Measurements from ENCODE around the gene XPO4. TPM values are rescaled to one million over a fixed set of nuclear protein-coding genes. Genes with fewer than 3 reads are reported as not detected.
"Not testable (repeated sequence)": the region's sequence is repeated elsewhere in the genome, so short reads cannot be mapped to it uniquely, and the experiment has no call there.

The XPO4 gene
- total RNA-seq, 4 donors from 2014 or later: 8.8 to 25.0 (median 18.6) TPM

DNA sequence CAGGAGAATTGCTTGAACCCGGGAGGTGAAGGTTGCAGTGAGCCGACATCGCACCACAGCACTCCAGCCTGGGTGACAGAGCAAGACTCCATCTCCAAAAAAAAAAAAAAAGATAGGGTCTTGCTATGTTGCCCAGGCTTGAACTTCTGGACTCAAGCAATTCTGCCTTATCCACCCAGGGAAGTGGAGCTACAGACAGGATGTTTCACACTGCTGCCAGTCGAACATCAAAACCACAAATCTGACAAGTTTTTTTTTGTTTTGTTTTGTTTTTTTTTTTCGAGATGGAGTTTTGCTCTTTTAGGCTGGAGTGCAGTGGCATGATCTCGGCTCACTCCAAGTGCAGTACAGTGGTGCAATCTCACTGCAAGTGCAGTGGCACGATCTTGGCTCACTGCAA is 10.8 kb downstream of the XPO4 start:
- DNase-seq: no peak
- Histone ChIP-seq H3K9me3 (no peaks in the 10 kb centered on the region), H3K36me3 (peaks cover 0 to 9% (median 0%) of the 10 kb centered on the region in 3 donors), H3K4me3 (no peak overlapping the region), H3K27me3 (no peaks in the 10 kb centered on the region), H3K27ac (no peak overlapping the region), H3K4me1 (no peaks in the 10 kb centered on the region)
- 83 to 90% methylated on average over 6 to 7 of the region's 7 CpGs for WGBS, 2 donors
- TF ChIP-seq POLR2A (IDR thresholded peaks at IDR 0.05): no peak
- TF ChIP-seq, protein P1, sequence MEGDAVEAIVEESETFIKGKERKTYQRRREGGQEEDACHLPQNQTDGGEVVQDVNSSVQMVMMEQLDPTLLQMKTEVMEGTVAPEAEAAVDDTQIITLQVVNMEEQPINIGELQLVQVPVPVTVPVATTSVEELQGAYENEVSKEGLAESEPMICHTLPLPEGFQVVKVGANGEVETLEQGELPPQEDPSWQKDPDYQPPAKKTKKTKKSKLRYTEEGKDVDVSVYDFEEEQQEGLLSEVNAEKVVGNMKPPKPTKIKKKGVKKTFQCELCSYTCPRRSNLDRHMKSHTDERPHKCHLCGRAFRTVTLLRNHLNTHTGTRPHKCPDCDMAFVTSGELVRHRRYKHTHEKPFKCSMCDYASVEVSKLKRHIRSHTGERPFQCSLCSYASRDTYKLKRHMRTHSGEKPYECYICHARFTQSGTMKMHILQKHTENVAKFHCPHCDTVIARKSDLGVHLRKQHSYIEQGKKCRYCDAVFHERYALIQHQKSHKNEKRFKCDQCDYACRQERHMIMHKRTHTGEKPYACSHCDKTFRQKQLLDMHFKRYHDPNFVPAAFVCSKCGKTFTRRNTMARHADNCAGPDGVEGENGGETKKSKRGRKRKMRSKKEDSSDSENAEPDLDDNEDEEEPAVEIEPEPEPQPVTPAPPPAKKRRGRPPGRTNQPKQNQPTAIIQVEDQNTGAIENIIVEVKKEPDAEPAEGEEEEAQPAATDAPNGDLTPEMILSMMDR (IDR thresholded peaks at IDR 0.05): no peak
- intact Hi-C loops (cut with DNase I): no loop called here

DNA sequence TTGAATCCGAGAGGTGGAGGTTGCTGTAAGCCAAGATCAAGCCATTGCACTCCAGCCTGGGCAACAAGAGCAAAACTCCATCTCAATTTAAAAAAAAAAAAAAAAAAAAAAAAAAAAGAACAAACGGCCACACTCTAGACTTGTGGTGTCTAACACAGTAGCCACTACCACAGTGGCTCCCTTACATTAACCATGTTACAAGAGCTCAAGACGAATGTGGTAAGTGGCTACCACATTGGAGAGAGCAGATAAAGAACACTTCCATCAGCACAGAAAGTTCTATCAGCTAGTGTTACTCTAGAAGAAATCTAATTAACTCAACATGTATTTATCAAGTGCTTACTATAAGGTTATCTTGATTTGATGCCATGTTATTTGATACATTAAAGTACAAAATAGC is 11.5 kb downstream of the XPO4 start:
- Histone ChIP-seq H3K27me3 (no peaks in the 10 kb centered on the region), H3K4me1 (no peaks in the 10 kb centered on the region), H3K27ac (no peak overlapping the region), H3K9me3 (no peaks in the 10 kb centered on the region), H3K4me3 (no peak overlapping the region), H3K36me3 (peaks cover 0 to 9% (median 0%) of the 10 kb centered on the region in 3 donors)
- no peak for TF ChIP-seq POLR2A (IDR thresholded peaks at IDR 0.05)
- TF ChIP-seq, protein P1 (IDR thresholded peaks at IDR 0.05): no peak
- intact Hi-C loops (cut with DNase I): no loop called here
- 80 to 81% methylated on average over 3 of the region's 3 CpGs for WGBS, 2 donors
- DNase-seq: no peak

DNA sequence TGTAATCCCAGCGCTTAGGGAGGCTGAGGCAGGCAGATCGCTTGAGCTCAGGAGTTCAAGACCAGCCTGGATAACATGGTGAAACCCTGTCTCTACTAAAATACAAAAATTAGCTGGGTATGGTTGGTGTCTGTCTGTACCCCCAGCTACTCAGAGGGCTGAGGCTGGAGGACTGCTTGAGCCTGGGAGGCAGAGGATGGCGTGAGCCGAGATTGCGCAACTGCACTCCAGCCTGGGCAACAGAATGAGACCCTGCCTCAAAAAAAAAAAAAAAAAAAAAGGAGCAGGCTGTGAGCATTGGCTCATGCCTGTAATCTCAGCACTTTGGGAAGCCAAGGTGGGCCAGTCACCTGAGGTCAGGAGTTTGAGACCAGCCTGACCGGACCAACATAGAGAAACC is 12.0 kb downstream of the XPO4 start:
- H3K4me1 ChIP-seq; DNase-seq; H3K9me3 ChIP-seq; H3K36me3 ChIP-seq; H3K27me3 ChIP-seq; H3K4me3 ChIP-seq; H3K27ac ChIP-seq; intact Hi-C loops (cut with DNase I): not testable (repeated sequence)
- WGBS, 2 donors: 94 to 97% methylated on average over 6 of the region's 6 CpGs

DNA sequence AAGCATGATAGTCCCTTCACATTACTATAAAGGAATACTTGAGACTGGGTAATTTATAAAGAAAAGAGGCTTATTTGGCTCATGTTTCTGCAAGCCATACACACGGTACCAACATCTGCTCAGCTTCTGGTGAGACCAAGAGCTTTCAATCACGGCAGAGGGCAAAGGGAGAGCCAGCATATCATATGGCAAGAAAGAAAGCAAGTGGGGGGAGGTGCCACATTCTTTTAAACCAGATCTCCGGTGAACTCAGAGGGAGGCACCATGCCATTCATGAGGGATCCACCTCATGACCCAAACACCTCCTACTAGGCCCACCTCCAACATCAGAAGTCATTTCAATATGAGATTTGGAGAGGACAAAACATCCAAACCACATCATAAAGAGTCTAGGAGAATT is 20.3 kb downstream of the XPO4 start:
- Histone ChIP-seq H3K9me3 (no peaks in the 10 kb centered on the region), H3K4me1 (peaks cover 0 to 12% (median 4%) of the 10 kb centered on the region in 3 donors), H3K4me3 (no peak overlapping the region), H3K36me3 (peaks cover 0 to 7% (median 0%) of the 10 kb centered on the region in 3 donors), H3K27ac (no peak overlapping the region), H3K27me3 (no peaks in the 10 kb centered on the region)
- intact Hi-C loops (cut with DNase I): no loop called here
- DNase-seq: no peak
- no peak for TF ChIP-seq POLR2A (IDR thresholded peaks at IDR 0.05)
- TF ChIP-seq, protein P1 (IDR thresholded peaks at IDR 0.05): no peak
- WGBS, 2 donors: 62 to 65% methylated on average over 3 of the region's 3 CpGs

DNA sequence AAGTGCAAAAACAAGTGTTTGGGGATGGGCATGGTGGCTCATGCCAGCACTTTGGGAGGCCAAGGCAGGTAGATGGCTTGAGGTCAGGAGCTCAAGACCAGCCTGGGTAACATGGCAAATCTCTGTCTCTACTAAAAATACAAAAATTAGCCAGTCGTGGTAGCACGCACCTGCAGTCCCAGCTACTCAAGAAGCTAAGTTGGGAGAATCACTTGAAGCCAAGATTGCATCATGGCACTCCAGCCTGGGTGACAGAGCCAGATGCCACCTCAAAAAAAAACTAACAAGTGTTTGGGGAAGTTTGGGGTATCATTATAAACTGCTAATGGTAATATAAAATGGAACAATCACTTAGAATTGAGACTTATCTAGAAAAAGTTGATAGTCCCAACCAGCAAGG is 24.6 kb downstream of the XPO4 start:
- no peak overlapping the region for H3K4me3 ChIP-seq
- no peaks in the 10 kb centered on the region for H3K36me3 ChIP-seq
- TF ChIP-seq POLR2A (IDR thresholded peaks at IDR 0.05): no peak
- no peak overlapping the region for H3K27ac ChIP-seq
- peaks cover 3 to 24% (median 10%) of the 10 kb centered on the region in 3 donors for H3K4me1 ChIP-seq
- no peaks in the 10 kb centered on the region for H3K9me3 ChIP-seq
- no peaks in the 10 kb centered on the region for H3K27me3 ChIP-seq
- WGBS, 2 donors: 100% methylated on average over 2 of the region's 2 CpGs
- no peak for DNase-seq
- intact Hi-C loops (cut with DNase I): no loop called here

DNA sequence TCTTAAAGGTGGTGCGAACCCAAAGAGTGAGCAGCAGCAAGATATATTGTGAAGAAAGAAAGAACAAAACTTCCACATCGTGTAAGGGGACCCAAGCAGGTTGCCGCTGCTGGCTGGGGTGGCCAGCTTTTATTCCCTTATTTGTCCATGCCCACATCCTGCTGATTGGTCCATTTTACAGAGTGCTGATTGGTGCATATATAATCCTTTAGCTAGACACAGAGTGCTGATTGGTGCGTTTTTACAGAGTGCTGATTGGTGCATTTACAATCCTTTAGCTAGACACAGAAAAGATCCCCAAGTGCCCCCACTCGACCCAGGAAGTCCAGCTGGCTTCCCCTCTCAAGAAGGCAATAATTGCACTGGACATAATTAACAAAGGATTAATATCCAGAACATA is 25.7 kb downstream of the XPO4 start:
- H3K4me3 ChIP-seq; DNase-seq; H3K27ac ChIP-seq; intact Hi-C loops (cut with DNase I); H3K27me3 ChIP-seq; H3K36me3 ChIP-seq; H3K9me3 ChIP-seq: not testable (repeated sequence)
- WGBS, 2 donors: 89 to 94% methylated on average over 5 of the region's 5 CpGs
- H3K4me1 ChIP-seq: peaks cover 3 to 17% (median 10%) of the 10 kb centered on the region in 3 donors

DNA sequence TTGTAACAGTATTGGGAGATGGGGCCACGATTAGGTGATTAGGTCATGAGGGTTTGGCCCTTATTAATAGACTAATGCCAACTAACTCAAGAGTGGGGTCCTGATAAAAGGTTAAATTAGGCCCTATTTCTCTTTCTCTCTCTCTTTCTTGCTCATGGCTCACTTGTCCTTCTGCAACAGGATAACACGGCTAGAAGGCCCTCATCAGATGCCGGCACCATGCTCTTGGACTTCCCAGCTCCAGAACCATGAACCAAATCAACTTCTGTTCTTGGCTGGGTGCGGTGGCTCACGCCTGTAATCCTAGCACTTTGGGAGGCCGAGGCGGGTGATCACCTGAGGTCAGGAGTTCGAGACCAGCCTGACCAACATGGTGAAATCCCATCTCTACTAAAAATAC is 28.1 kb downstream of the XPO4 start:
- H3K9me3 ChIP-seq; DNase-seq; H3K4me3 ChIP-seq; H3K27me3 ChIP-seq; intact Hi-C loops (cut with DNase I); H3K36me3 ChIP-seq; H3K27ac ChIP-seq: not testable (repeated sequence)
- 88 to 92% methylated on average over 2 to 5 of the region's 8 CpGs for WGBS, 2 donors
- peaks cover 3 to 17% (median 10%) of the 10 kb centered on the region in 3 donors for H3K4me1 ChIP-seq
